GM12878 (cell line): ENCODE measurements around the gene SLIT1. TPM values are rescaled to one million over a fixed set of nuclear protein-coding genes. Genes with fewer than 3 reads are reported as not detected.

ENCODE experiments used
- ATAC-seq: fragments of 200-7000 bp; cut with Tn5 transposase; 3 replicates; pipeline ENCODE4 v1.9.1; 2020; ENCODE audit warnings: mild to moderate bottlenecking, moderate library complexity
- BruUV-seq: library from RNA; stranded (reverse); fragments of 400-500 nt; replicated peaks from 2 replicates; lab custom pipeline; 2021; lab: Mats Ljungman, UMichigan
- CTCF ChIA-PET: fragments of 300-600 bp; sonication (Branson Sonifier 250); formaldehyde crosslinking; extraction: SDS; loops from one replicate; lab custom pipeline; 2021; ENCODE audit warnings: inconsistent platforms; lab: Yijun Ruan, JAX
- POLR2A ChIA-PET: fragments of 350-600 bp; formaldehyde crosslinking; extraction: SDS; loops from one replicate; lab custom pipeline; 2021; ENCODE audit warnings: inconsistent platforms; lab: Charles Lee
- RAD21 ChIA-PET: fragments of 300-600 bp; sonication (Branson Sonifier 250); formaldehyde crosslinking; loops from one replicate; lab custom pipeline; 2023; ENCODE audit warnings: antibody characterized with exemption; ENCODE audit not compliant: unreplicated experiment; lab: Charles Lee
- SMC1A ChIA-PET: fragments of 300-600 bp; sonication (Branson Sonifier 250); formaldehyde crosslinking; loops from one replicate; lab custom pipeline; 2023; ENCODE audit not compliant: unreplicated experiment, uncharacterized antibody; lab: Charles Lee
- DNase-seq: peaks from one replicate; pipeline ENCODE4 v3.0.0-alpha.2; 2011; ENCODE audit warnings: low read depth, low spot score
- FAIRE-seq: peaks from 3 replicates; lab custom pipeline; 2011; peaks lifted over from hg19 to GRCh38; lab: Jason Lieb, UNC
- H2AFZ ChIP-seq: 2 replicates; pipeline ENCODE4 v1.6.0; 2011; ENCODE audit warnings: low read depth, low read length, control low read depth; ENCODE audit not compliant: control insufficient read depth
- H3K27ac ChIP-seq: 2 replicates; pipeline ENCODE4 v1.5.1; 2011; ENCODE audit warnings: control low read depth; ENCODE audit not compliant: control insufficient read depth, insufficient read depth
- H3K27me3 ChIP-seq, 2 experiments: replicated peaks in 1 of 2; 2 replicates each; pipeline versions ENCODE4 v1.6.0 to v1.6.1; 2011; ENCODE audit warnings: low read length in 1 of 2; ENCODE audit not compliant: control insufficient read depth in 2 of 2, insufficient read depth in 2 of 2
- H3K36me3 ChIP-seq, 2 experiments: 2 replicates each; pipeline ENCODE4 v1.5.1; 2011; ENCODE audit warnings: low read length in 1 of 2; ENCODE audit not compliant: control insufficient read depth in 2 of 2, insufficient read depth in 2 of 2
- H3K4me1 ChIP-seq: 2 replicates; pipeline ENCODE4 v1.6.1; 2011; ENCODE audit warnings: mild to moderate bottlenecking, low read length, moderate library complexity, mixed read lengths; ENCODE audit not compliant: control insufficient read depth, insufficient read depth
- H3K4me2 ChIP-seq: 2 replicates; pipeline ENCODE4 v1.6.0; 2011; ENCODE audit warnings: control low read depth; ENCODE audit not compliant: control insufficient read depth, insufficient read depth
- H3K4me3 ChIP-seq: fragments of 200-600 bp; sonication (generic); 2 replicates; pipeline ENCODE4 v1.5.1; 2016
- H3K79me2 ChIP-seq: 2 replicates; pipeline ENCODE4 v1.6.0; 2011; ENCODE audit warnings: low read length; ENCODE audit not compliant: control insufficient read depth, insufficient read depth
- H3K9ac ChIP-seq: 2 replicates; pipeline ENCODE4 v1.8.0; 2011; ENCODE audit warnings: low read length, control low read depth, mixed read lengths; ENCODE audit not compliant: control insufficient read depth, insufficient read depth
- H3K9me3 ChIP-seq: replicated peaks from 3 replicates; pipeline ENCODE4 v1.5.1; 2011; ENCODE audit warnings: mild to moderate bottlenecking, low read length; ENCODE audit not compliant: control insufficient read depth, insufficient read depth
- H4K20me1 ChIP-seq: 2 replicates; pipeline ENCODE4 v1.6.0; 2011; ENCODE audit not compliant: control insufficient read depth, insufficient read depth
- BHLHE40 ChIP-seq, 2 experiments: fragments of 450-650 bp in 1 of 2; IDR thresholded peaks; 2 replicates each; pipeline ENCODE4 v1.6.1; 2011 to 2017; ENCODE audit warnings: low read depth in 2 of 2, borderline replicate concordance in 1 of 2, improper control_type of control experiment in 1 of 2, low read length in 1 of 2, mild to moderate bottlenecking in 1 of 2
- CREM ChIP-seq: IDR thresholded peaks from 2 replicates; pipeline ENCODE4 v1.6.1; 2014; ENCODE audit warnings: antibody characterized with exemption, low read depth
- EGR1 ChIP-seq, 2 experiments: IDR thresholded peaks; 1 replicate in 1 of 2; 2 replicates in 1 of 2; pipeline ENCODE4 v1.6.1; 2011 to 2012; ENCODE audit warnings: low read depth in 2 of 2, low read length in 2 of 2, borderline replicate concordance in 1 of 2, mild to moderate bottlenecking in 1 of 2, moderate library complexity in 1 of 2
- MXI1 ChIP-seq: fragments of 150-350 bp; IDR thresholded peaks from 2 replicates; pipeline ENCODE4 v1.6.1; 2011; ENCODE audit warnings: low read depth, mild to moderate bottlenecking, inconsistent platforms, low read length, improper control_type of control experiment
- NFIC ChIP-seq: IDR thresholded peaks from 2 replicates; pipeline ENCODE4 v1.6.1; 2012; ENCODE audit warnings: low read depth, mild to moderate bottlenecking, inconsistent platforms, low read length, moderate library complexity
- RB1 ChIP-seq: fragments of 450-650 bp; formaldehyde crosslinking; IDR thresholded peaks from 2 replicates; pipeline ENCODE4 v1.6.1; 2017; ENCODE audit warnings: mild to moderate bottlenecking, borderline replicate concordance
- SIN3A ChIP-seq: IDR thresholded peaks from 2 replicates; pipeline ENCODE4 v1.6.1; 2012; ENCODE audit warnings: low read depth, low read length, improper control_type of control experiment
- SMAD1 ChIP-seq: fragments of 450-650 bp; IDR thresholded peaks from 2 replicates; pipeline ENCODE4 v1.6.1; 2018; ENCODE audit warnings: mild to moderate bottlenecking, low read depth; ENCODE audit not compliant: partially characterized antibody
- TCF3 ChIP-seq: IDR thresholded peaks from 2 replicates; pipeline ENCODE4 v1.6.1; 2012; ENCODE audit warnings: low read depth, mild to moderate bottlenecking, low read length, borderline replicate concordance; ENCODE audit not compliant: insufficient read depth
- WGBS: methylation state at CpG from one replicate; pipeline ENCODE4 v1.1.6; 2016; ENCODE audit warnings: low lambda C conversion rate; ENCODE audit not compliant: insufficient replicate concordance, insufficient coverage; ENCODE audit errors: missing lambda C conversion rate; 5-methylcytosine and 5-hydroxymethylcytosine counted together
- in situ Hi-C: fragments of 300-500 bp; cut with MboI; formaldehyde crosslinking; loops from 9 replicates; pipeline ENCODE4 v1.14.3; 2018; ENCODE audit warnings: mixed read lengths
- intact Hi-C: fragments of 100-400 bp; cut with micrococcal nuclease; formaldehyde crosslinking; loops from one replicate; pipeline ENCODE4 v1.14.2; 2022; ENCODE audit not compliant: unreplicated experiment
- polyA plus RNA-seq, 11 experiments: library from polyadenylated mRNA; depleted of rRNA in 4 of 11; unstranded in 6 of 11; stranded (reverse) in 5 of 11; fragments of >200 nt; fragmentation: Nextera tagmentation in 4 of 11; fragmentation: Illumina TruSeq in 1 of 11; extraction: Ambion mirVana in 4 of 11; extraction: Trizol in 1 of 11; gene quantifications; 1 replicate in 1 of 11; 2 replicates in 10 of 11; pipeline versions ENCODE4 v1.2.1 to v1.2.3, GENCODE V29; 2011 to 2016; ENCODE audit warnings: inconsistent platforms in 2 of 11, missing spikeins in 2 of 11, low read depth in 1 of 11
- total RNA-seq, 4 experiments: library from RNA; depleted of rRNA in 3 of 4; stranded (reverse); fragments of >200 nt in 3 of 4; fragmentation: Illumina TruSeq in 1 of 4; extraction: Trizol in 1 of 4; gene quantifications; 2 replicates each; pipeline versions ENCODE4 v1.2.1 to v1.2.3, GENCODE V29; 2013 to 2021
- TF ChIP-seq, protein P1 (sequence below): IDR thresholded peaks from 2 replicates; pipeline ENCODE4 v1.6.1; 2011; ENCODE audit warnings: mild to moderate bottlenecking, low read depth, low read length, moderate library complexity; ENCODE audit not compliant: insufficient replicate concordance
- TF ChIP-seq, protein P2 (sequence below): fragments of 450-650 bp; IDR thresholded peaks from 2 replicates; pipeline ENCODE4 v1.6.1; 2018; ENCODE audit warnings: borderline replicate concordance, mild to moderate bottlenecking; ENCODE audit not compliant: partially characterized antibody
- TF ChIP-seq, protein P3 (sequence below): IDR thresholded peaks from 2 replicates; pipeline ENCODE4 v1.6.1; 2012; ENCODE audit warnings: low read depth, low read length, improper control_type of control experiment

SLIT1 gene
- total and polyA plus RNA-seq, 10 of the 15 experiments (the other 5 are each of a cell fraction or from before 2014, with no cell fraction given), result 0.04 to 0.19 (median 0.06) TPM; not detected in 4

DNA sequence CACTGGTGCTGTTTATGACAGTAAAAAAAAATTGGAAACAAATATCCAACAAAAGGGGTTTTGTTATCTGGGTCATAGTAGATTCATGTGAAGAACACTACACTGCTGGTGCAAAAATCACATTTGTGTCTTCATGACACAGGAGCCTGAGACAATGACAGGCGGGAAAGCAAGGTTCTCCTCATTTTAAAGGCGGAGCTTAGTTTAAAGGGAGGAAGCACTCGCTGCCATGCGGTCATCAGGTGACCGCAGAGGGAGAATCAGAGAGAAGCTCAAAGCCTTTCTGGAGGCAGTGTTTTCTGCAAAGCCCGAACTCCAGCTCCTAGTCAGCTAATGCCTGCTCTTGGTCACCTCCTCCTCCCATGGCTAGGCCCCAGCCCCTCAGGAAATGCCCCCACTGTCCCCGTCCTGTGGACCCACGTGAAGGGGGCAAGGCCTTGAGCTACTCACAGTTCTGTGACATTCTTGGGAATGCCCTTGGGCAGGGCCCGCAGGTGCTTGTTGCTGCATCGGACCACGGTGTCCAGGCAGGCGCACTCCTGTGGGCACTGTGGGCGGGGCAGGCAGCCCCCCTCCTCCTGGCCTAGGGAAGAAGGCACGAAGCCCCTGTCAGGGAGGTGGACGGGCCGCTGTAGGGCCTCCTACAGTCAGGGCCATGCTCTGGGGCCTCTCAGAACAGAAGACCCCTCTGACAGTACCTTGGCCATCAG lies 146.1 kb downstream of the SLIT1 start (continued):
- TF ChIP-seq, protein P1, sequence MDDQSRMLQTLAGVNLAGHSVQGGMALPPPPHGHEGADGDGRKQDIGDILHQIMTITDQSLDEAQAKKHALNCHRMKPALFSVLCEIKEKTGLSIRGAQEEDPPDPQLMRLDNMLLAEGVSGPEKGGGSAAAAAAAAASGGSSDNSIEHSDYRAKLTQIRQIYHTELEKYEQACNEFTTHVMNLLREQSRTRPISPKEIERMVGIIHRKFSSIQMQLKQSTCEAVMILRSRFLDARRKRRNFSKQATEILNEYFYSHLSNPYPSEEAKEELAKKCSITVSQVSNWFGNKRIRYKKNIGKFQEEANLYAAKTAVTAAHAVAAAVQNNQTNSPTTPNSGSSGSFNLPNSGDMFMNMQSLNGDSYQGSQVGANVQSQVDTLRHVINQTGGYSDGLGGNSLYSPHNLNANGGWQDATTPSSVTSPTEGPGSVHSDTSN, result no peak

DNA sequence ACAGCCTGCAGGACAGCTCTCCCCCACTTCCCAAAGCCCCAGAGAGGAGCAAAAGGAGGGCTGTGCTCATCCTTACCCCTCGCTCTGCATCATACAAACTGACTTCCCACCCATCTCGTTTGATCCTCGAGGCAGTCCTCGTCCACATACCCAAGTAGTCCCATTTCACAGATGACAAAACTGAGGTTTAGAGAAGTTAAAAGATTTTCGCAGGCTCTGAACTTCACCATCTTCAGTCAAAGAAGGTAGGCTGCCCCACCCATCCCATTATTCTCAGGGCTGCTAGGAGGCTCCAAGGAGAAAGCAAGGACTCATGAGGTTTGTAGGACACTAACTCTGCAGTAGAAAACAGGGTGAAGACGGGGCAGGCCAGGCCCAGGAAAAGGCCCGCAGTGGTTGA lies 147.1 kb downstream of the SLIT1 start:
- 47% methylated on average over 7 of the region's 7 CpGs for WGBS
- SMC1A ChIA-PET, result interaction anchor here (1.9 to 4.6 kb wide), 3 partner anchors 14 to 171 kb away, joined by 7 to 29 read pairs (median 24); no protein-coding TSS in a partner anchor
- BruUV-seq, result no TSS peak
- no peak overlapping the region for H3K4me3 ChIP-seq
- FAIRE-seq, result no peak
- TF ChIP-seq SIN3A (no peak), SMAD1 (no peak), EGR1 (IDR thresholded peaks at IDR 0.05; ENCODE audit: borderline replicate concordance in 1 of 2, low read depth in 2 of 2, low read length in 2 of 2) (no peak), CREM (no peak), RB1 (no peak), BHLHE40 (IDR thresholded peaks at IDR 0.05; ENCODE audit: borderline replicate concordance in 1 of 2, low read depth in 2 of 2, low read length in 1 of 2) (no peak), TCF3 (no peak), NFIC (no peak), MXI1 (no peak)
- TF ChIP-seq, protein P2, sequence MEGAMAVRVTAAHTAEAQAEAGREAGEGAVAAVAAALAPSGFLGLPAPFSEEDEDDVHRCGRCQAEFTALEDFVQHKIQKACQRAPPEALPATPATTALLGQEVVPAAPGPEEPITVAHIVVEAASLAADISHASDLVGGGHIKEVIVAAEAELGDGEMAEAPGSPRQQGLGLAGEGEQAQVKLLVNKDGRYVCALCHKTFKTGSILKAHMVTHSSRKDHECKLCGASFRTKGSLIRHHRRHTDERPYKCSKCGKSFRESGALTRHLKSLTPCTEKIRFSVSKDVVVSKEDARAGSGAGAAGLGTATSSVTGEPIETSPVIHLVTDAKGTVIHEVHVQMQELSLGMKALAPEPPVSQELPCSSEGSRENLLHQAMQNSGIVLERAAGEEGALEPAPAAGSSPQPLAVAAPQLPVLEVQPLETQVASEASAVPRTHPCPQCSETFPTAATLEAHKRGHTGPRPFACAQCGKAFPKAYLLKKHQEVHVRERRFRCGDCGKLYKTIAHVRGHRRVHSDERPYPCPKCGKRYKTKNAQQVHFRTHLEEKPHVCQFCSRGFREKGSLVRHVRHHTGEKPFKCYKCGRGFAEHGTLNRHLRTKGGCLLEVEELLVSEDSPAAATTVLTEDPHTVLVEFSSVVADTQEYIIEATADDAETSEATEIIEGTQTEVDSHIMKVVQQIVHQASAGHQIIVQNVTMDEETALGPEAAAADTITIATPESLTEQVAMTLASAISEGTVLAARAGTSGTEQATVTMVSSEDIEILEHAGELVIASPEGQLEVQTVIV, result no peak
- TF ChIP-seq, protein P3, sequence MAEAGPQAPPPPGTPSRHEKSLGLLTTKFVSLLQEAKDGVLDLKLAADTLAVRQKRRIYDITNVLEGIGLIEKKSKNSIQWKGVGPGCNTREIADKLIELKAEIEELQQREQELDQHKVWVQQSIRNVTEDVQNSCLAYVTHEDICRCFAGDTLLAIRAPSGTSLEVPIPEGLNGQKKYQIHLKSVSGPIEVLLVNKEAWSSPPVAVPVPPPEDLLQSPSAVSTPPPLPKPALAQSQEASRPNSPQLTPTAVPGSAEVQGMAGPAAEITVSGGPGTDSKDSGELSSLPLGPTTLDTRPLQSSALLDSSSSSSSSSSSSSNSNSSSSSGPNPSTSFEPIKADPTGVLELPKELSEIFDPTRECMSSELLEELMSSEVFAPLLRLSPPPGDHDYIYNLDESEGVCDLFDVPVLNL, result no peak
- TF ChIP-seq, all 136 proteins: peak for 0
- RAD21 ChIA-PET, result interaction anchor here (1.1 to 2.9 kb wide), 3 partner anchors 12 to 47 kb away, joined by 3 to 19 read pairs (median 9); no protein-coding TSS in a partner anchor
- CTCF ChIA-PET, result interaction anchor here (0.7 to 8.5 kb wide), 17 partner anchors 12 to 661 kb away, joined by 3 to 155 read pairs (median 16); no protein-coding TSS in a partner anchor
- DNase-seq (no peak), ATAC-seq (no peak)
- Histone ChIP-seq H3K79me2 (no peaks in the 10 kb centered on the region), H2AFZ (no peak overlapping the region), H3K27me3 (peaks cover 0 to 3% of the 10 kb centered on the region in 2 experiments; a peak in 2 of 4 replicates), H3K9me3 (no peaks in the 10 kb centered on the region), H3K4me1 (peaks cover 7% of the 10 kb centered on the region), H3K9ac (no peak overlapping the region), H3K36me3 (no peaks in the 10 kb centered on the region), H3K4me2 (no peak overlapping the region), H4K20me1 (no peaks in the 10 kb centered on the region), H3K27ac (no peak overlapping the region)
- in situ Hi-C loops (no loop called here), intact Hi-C loops (no loop called here)
- POLR2A ChIA-PET, result no interaction called here
